HG03060 (cell line): ENCODE data around the gene GRIN2B.

Experiments
- ATAC-seq: cut with Tn5 transposase; IDR thresholded peaks from one replicate; pipeline ENCODE4 v1.9.1; 2021; ENCODE audit warnings: low read depth, moderate number of reproducible peaks; ENCODE audit not compliant: unreplicated experiment

The GRIN2B gene

DNA sequence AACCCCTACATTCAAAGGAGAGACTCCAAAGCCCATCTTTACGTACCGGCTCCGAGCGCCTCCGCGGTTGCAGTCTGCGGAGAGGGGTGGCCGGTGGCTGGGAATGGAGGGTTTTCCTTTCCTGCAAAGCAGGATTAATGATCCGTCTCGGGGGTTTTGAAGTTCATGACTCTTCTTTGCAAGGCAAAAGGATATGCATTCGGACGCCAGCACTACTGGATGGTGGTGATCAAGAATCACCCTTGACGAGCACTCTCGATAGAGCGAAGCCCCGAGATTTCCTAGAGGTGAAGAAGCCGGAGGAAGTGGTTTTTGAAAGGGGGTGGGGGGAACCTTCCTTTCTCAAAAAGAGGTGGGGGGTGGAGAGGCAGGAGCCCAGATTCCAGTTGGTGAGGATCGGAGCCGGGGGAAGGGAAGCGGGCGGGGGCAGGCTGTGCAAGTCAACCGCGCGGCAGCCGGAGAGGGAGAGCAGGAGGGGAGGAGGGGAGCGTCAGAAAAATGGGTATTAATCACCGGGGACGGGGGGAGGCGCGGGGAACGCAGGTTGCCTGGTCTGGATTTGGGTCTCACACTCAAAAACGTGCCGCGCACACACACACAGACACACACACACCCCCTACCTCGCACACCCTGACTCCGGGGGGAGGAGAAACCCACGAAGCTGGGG is at the start of gene GRIN2B:
TSS of gene GRIN2B (minus strand) at position 307 of the 667 bp plus-strand sequence. CDS start 115,394 bp downstream, outside the sequence.
- ATAC-seq, result no peak

DNA sequence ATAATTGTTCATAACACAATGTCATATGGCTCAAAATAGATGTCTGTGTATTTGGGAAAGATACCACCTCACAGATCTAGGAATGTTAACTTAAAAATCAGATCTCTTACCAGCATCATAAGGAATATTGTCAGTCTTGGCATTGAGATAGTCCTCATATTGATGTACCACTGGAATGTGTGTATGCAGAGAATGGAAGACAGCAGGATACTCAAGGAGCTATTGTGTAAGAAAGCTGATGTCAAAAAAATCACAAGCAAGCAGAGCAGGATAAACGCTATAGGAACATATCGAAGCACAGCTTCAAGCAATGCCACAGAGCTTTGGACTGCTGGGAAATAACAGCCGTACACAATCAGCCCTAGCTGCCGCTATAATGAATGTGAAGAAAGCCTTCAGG is 45.1 kb upstream of the GRIN2B start:
- no peak for ATAC-seq

DNA sequence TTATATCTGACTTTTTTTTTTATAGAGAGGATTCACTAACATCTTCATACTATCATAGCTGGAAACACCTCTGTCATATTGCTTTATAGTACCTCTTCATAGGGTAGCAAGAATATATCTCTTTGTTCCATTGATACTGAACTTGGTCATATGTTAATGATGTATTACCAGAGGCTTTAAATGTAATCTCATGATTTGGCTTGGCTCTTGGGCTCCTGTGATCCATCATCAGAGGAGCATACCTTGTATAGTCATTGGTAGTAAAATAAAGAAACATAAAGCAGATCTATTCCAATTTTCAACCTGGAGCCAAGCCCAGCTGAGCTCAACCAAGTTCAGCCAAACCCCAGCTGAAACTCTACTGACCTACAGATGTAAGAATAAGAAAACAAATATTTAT is 43.2 kb upstream of the GRIN2B start:
- no peak for ATAC-seq

DNA sequence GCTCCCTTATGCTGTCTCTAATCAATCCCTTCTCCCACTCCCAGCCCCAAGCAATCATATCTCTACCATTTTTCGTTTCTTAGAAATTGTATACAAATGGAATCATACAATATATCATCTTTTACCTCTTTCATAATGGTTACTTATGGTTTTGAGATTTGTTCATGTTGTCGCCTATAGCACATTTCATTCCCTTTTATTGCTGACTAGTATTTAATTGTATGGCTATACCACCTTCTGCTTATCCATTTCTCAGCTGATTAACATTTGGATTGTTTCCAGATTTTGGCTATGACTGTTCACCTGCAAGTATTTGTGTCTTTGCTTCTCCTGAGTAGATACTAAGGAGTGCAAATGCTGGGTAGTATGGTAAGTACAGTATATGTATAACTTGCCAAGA is 36.7 kb upstream of the GRIN2B start:
- ATAC-seq, result no peak

DNA sequence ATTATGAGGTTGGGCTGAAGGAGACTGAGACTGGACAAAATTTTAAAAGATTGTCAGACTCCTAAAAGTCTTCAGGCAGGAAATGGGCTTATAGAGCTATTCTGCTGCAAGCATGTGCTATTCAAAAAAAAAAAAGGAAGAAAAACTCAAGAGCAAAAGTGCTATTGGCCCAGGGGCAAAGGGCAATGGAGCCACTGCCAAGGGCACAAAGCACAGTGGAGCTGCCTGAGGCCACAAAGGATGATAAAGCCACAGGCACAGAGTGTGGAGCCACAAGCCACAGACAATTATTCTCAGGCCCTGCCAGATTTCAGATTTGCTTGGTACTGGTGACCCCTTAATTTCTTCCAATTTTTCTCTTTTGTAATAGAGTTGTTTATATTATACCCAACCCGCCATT is 29.6 kb upstream of the GRIN2B start:
- no peak for ATAC-seq

DNA sequence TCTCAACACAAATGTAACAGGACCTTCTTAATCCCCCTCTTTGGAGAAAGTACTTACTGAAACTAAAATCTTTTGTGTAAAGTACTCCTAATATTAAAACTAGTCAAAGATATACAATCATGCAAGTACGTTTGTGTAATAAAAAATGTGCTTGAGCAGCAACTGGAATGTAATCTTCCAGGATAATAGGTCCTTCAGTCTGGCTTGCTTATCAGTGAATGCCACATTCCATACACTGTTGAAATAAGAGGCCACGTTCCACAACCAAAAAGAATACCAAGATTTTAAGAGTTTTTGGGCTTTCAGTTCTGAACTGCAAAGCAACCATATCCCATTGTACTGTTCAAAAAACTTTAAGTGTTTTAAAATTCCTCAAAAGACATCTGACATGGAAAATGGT is 26.2 kb upstream of the GRIN2B start:
- no peak for ATAC-seq

DNA sequence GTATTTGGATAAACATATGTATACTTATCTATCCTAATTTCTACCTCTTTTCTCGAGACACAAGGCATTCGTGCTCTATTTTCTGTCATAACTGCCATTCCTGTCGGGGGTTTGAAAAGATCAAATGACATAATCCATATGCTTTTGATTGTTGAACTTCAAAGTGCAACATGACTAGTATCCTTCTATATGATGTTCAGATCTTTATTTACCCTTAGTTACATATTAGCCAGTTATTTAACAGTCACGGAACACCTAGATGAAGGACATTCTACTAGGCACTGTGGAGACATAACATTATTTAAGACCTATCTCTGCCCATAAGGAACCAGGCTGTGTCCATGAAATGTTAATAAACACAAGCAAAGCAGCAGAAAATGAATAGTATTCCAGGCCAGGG is 11.2 kb upstream of the GRIN2B start:
- no peak for ATAC-seq

DNA sequence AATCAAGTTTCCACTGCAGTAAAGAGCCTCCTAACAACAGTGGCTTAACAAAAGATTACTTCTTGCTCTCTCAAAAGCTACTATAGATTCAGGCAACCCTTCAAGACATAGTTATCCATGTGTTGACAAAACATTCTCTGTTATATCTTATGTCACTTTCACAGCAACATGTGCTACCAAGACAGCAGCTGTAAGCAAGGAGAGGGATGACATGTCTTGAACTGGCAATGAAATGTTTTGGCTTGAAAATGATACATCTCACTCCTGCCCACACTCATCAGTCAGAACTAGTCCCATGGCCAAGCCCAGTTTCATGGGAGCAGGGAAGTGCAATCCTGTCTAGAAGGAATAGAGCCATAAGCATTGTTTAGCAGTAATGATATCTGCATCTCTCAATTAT is 10.7 kb upstream of the GRIN2B start:
- ATAC-seq, result no peak

DNA sequence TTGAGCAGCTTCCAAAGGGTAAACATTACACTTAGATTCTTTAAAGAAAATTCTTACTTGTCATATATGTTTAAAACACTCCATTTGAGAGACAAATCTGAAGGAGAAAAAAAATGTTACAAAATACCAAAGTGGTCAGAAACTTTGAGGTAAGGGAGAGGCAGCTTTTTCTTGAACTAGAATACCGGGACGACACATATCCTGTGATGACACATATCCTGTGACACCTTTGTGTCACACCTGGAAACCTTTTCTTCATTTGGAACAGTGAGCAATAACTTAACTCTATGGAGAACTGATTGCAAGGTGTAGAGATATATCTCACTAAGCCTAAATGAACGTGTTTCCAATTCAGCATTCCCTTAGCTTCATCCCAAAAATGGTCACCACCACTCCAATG is 4.6 kb upstream of the GRIN2B start:
- ATAC-seq, result no peak

DNA sequence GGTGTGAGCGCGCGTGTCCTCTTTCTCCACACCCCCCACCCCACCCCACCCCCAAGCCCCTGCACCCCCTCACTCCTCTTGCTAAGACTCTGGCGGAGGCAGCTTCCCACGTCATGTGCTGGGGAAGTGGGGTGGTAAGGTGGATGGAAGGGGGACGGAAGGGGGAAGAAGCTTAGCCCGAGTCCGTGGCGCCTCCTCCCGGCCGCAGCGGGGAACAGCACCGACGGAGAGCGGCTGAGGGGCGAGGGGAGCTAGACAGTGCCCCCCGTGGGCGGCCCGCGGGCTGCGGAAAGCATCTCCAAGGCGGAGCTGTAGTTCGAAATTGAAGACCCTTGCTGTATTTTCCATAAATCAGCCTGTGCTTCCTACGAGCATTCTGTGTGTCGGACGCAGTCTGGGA is 588 bp upstream of the GRIN2B start:
- no peak for ATAC-seq

DNA sequence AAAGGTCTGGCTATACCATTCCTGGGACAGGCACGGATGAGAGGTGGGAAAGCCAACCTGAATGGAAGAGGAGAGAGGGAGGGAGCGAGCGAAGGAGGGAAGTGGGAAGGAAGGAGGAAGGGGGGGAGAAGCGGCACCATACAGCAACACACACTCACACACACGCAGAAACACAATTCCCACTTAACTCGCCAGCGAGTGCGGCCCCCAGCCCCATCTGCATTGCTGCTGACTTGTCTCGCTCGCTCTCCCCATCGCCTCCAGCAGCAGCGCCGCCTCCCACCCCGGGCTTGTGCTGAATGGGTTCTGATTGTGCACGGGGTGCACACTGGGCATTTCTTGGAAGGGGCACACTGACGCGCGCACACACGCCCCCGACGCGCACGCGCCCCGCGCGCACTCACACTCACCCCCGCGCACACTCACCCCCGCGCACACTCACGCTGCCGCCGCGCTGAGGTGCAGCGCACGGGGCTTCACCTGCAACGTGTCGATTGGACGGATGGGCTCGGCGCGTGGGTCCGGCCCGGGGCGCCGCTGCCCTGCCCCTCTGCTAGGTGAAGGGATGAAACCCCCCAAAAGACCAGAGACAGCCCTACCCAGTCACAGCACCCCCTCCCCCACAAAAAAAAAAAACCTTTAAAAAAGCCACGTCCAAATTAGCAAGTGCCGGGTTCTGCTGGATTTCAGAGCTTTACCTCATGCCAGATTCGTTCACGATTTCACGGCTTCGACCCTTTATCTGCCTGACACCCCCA is 685 bp downstream of the GRIN2B start:
- ATAC-seq, result no peak

DNA sequence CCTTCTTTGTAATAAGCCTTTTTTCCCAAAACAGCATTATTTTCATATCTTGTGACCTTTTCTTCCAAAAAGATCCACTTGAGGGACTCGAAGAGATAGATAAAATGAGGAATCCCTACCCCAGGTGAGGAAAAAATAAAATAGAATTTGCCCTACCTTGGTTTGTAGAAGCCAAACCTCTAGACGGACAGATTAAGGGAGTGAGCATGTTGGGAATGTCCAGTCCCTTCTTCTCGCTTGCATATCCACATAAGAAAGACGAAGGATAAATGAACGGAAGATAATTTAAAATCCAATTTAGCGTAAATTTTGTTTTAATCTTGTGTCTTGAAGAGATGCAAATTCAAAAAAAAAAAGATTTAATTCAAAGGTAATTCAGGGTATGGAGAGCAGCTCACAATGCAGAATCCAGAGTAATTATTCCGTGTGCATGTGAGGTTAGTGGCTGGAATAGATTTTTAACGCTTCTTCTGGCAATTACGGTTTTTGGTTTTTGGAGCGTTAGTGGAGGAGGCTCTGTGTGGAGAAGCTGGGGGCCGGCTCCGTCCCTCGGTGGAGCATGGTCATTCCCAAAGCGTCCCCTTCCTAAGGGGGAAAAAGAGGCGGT is 1.5 kb downstream of the GRIN2B start:
- ATAC-seq, result no peak

DNA sequence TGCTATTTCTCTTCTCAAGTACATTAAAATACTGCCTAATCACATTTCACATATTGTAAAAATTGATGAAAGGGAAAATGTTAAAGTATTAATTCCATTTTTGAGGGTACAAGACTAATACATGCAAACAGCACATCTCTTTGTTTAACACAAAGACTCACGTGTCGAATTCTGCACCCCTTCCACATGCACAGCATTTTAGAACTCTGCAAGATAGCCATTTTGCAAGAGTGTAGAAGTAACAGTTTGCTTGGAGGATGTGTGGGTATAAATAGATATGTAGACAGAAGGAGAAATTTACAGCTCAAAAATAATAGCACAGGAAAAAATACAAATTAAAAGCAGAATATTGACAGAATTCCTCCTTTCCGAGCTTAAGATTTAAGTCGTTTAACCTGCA is 2.5 kb downstream of the GRIN2B start:
- no peak for ATAC-seq

DNA sequence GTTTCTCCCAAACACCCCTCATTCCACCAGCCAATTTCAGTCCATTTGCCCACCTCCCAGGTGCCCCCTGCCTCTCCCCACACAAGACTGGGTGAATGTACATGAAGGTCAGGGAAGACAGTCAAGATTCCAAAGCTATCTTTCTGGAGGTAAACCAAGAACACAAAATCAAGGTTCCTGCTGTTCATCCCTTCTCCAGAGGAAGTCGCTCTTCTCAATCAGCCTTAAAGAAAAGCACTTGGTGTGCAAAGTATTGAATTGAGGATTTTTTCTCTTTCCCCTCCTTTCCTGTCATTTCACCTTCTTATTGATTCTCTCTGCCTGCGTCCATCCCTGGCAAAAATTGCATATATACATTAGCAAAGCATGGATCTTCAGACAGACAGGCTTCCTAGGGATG is 4.5 kb downstream of the GRIN2B start:
- no peak for ATAC-seq

DNA sequence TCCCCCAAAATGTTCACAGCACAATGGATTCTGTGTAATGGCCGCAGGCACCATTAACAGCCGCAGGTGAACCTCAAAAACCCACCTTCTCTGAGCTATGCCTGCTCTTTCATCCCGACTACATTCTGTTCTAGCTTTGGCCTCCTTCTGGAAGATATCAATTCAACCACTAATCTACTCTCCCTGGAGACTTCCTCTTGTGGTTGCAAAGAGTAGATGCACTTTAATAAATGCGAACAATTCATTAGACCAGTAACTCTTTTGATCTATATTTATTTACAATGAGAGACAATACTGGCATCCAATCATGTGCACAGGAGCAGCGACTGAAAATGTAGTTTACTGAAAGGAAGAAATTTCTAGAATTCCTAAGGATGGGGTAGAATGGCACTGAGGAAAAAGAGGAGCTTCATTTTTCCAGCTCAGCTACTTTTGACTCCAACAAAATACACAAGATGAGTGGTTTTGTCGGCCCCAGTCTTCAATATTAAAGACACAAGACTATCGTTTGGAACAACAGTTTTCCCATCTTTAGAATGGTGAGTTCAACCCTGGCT is 5.3 kb downstream of the GRIN2B start:
- no peak for ATAC-seq

DNA sequence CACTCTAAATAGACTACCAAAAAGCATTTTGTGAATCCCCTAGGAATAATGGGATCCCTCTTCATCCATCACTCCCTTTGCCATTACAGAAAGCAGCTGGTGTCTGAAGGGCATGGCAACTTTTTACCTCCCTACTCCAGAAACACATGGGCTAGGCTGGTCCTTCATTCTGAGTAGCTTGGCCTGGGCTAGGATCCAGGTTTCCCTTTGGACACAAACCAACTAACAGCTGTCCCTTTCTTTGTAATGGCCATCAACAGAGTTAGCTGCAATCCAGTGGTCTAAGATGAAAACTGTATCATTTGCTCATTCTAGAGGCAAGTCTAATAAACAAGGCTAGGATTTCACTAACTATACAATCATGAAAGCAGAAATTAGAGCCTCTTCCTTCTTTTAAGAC is 7.4 kb downstream of the GRIN2B start:
- no peak for ATAC-seq

DNA sequence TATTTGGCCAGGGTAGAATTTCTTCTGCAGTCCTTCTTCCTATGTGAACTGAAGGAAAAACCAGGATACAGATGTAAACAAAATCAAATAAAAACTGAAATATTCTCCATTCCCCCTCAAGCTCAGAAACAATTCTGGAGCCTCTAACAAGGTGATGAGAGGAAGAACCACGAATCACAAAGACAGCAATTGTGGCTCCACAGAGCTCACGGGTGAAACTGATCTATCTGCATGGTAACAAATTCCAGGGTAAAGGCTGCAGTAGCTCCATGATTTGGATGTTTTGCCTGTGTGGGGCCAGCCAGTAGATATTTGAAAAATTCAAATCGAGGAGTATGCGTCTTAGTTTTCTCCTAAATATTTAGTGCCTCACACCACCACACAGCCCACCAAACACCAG is 10.6 kb downstream of the GRIN2B start:
- ATAC-seq, result no peak

DNA sequence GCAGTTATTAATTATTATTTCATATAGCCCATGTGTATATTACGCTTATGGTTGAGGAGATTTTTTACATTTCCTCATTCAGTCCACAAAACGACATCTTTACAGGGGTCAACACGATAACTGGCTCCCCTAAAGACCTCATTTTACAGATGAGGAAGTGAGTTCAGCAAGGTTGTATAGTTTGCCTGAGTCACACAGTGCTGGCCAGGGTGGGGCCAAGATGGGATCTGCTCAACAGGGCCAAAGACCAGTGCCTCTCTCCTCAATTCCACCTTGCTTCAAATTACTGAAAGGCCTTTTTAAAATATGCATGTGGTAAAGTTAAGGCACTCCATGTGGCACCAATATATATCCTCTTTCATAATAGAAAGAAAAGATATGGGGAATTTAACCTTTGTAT is 13.1 kb downstream of the GRIN2B start:
- ATAC-seq, result no peak

DNA sequence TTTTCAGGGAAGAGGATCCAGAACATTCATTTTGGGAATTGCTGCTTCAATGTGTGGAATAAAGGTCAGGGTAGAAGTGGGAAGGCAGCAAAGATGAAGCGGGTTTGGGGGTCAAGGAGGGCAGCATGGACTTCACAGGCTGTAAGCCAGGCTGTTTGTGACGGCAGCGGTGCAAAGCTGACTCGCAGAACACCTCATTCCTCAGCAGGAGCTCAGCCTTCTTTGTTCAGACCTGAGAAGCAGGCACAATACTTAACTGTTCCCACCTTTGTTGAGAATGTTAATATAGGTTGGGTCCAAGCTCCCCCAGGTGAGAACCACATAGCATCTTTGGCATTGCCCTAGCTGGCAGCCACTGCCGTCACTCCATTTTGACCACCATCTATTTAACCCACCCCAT is 16.7 kb downstream of the GRIN2B start:
- no peak for ATAC-seq

DNA sequence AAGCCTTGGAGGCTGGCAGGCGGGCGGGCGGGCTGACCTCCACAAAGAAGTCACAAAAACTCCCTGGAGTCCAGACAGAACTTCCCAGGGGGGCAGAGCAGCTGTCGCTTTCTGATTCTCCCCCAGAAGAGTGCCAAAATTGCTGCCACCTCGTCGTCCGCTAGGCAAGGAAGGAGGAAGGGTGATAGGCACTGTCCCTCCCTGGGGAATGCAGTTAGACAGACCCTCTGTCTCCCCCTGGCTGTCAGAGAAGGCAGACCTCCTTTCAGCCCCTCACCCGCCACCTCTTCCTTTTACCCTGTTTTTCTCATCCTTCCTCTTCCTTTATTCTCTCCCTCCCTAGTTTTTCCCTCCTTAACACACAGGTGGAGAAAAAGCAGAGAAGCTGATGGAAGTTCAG is 18.7 kb downstream of the GRIN2B start:
- ATAC-seq, result no peak

DNA sequence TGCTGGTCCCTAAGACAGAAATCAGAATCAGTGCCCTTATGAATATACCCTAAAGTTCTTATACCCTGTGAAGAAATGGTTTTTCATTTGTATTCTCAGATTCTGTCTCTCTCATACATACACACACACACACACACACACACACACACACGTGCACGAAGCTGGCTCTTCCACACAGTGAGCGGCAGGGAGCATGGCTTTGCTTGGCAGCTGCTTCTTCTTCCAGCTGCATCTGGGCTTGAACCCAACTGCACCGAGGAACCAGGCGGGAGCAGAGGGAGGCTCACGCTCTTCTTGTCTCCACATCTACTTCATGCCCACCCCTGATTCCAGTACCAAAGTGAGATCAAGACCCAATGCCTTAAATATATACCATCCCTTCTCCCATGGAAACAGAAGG is 19.4 kb downstream of the GRIN2B start:
- no peak for ATAC-seq
